HEK293 (cell line): ENCODE measurements around the gene LGSN.

ENCODE experiments used
- CTCF ChIA-PET: fragments of 350-600 bp; formaldehyde crosslinking; extraction: SDS; loops from one replicate; lab custom pipeline; 2021; ENCODE audit warnings: antibody characterized with exemption; lab: Yijun Ruan, JAX
- POLR2A ChIA-PET: fragments of 300-600 bp; formaldehyde crosslinking; extraction: SDS; loops from one replicate; lab custom pipeline; 2020; ENCODE audit warnings: antibody characterized with exemption, inconsistent platforms; lab: Yijun Ruan, JAX
- H3K27ac ChIP-seq: fragments of 200-500 bp; sonication (Bioruptor generic); 2 replicates; pipeline ENCODE4 v1.5.1; 2014; ENCODE audit warnings: low read depth, low read length, control low read depth, inconsistent platforms; ENCODE audit errors: extremely low read depth
- H3K36me3 ChIP-seq, 2 experiments: fragments of 200-500 bp in 1 of 2; sonication (Bioruptor generic) in 1 of 2; 1 replicate in 1 of 2; 2 replicates in 1 of 2; pipeline ENCODE4 v1.5.1; 2014 to 2017; ENCODE audit warnings: inconsistent platforms in 2 of 2, low read length in 2 of 2; ENCODE audit not compliant: control insufficient read depth in 2 of 2, insufficient read depth in 1 of 2
- H3K4me1 ChIP-seq: fragments of 200-500 bp; sonication (Bioruptor generic); 2 replicates; pipeline ENCODE4 v1.5.1; 2014; ENCODE audit warnings: mild to moderate bottlenecking, low read length, inconsistent platforms; ENCODE audit not compliant: control insufficient read depth, insufficient read depth
- H3K4me3 ChIP-seq: 2 replicates; pipeline ENCODE4 v1.5.1; 2011; ENCODE audit warnings: low read depth, mild to moderate bottlenecking, control low read depth, low read length, moderate library complexity
- H3K9me3 ChIP-seq: fragments of 200-500 bp; sonication (Bioruptor generic); 2 replicates; pipeline ENCODE4 v1.5.1; 2014; ENCODE audit warnings: low read depth, low read length, inconsistent platforms; ENCODE audit not compliant: control insufficient read depth, insufficient read depth
- GLIS2 ChIP-seq: fragments of 450-650 bp; formaldehyde crosslinking; IDR thresholded peaks from 2 replicates; pipeline ENCODE4 v1.5.1; 2016; ENCODE audit warnings: missing biosample characterization, missing genetic modification characterization
- MEIS1 ChIP-seq: sonication (generic); formaldehyde crosslinking; IDR thresholded peaks from 2 replicates; pipeline ENCODE4 v1.8.1; 2022; ENCODE audit warnings: missing genetic modification reagents, mild to moderate bottlenecking, borderline replicate concordance
- MZF1 ChIP-seq: fragments of 450-650 bp; formaldehyde crosslinking; IDR thresholded peaks from 2 replicates; pipeline ENCODE4 v1.5.1; 2017; ENCODE audit warnings: missing biosample characterization, missing genetic modification characterization, borderline replicate concordance
- ZNF133 ChIP-seq: fragments of 450-650 bp; formaldehyde crosslinking; IDR thresholded peaks from 2 replicates; pipeline ENCODE4 v1.5.1; 2016; ENCODE audit warnings: missing biosample characterization, missing genetic modification characterization
- ZNF549 ChIP-seq: fragments of 450-650 bp; IDR thresholded peaks from 2 replicates; pipeline ENCODE4 v1.5.1; 2018; ENCODE audit warnings: missing biosample characterization, missing genetic modification characterization, mild to moderate bottlenecking, inconsistent platforms, moderate library complexity
- ZNF670 ChIP-seq: fragments of 450-650 bp; formaldehyde crosslinking; IDR thresholded peaks from 2 replicates; pipeline ENCODE4 v1.5.1; 2016; ENCODE audit warnings: missing biosample characterization, missing genetic modification characterization, low read depth
- ZNF707 ChIP-seq: fragments of 450-650 bp; formaldehyde crosslinking; IDR thresholded peaks from 2 replicates; pipeline ENCODE4 v1.5.1; 2016; ENCODE audit warnings: missing biosample characterization, missing genetic modification characterization
- ZNF792 ChIP-seq: fragments of 450-650 bp; formaldehyde crosslinking; IDR thresholded peaks from 2 replicates; pipeline ENCODE4 v1.5.1; 2016; ENCODE audit warnings: missing biosample characterization, missing genetic modification characterization
- ZSCAN16 ChIP-seq: fragments of 450-650 bp; formaldehyde crosslinking; IDR thresholded peaks from 2 replicates; pipeline ENCODE4 v1.5.1; 2016; ENCODE audit warnings: missing biosample characterization, missing genetic modification characterization
- TF ChIP-seq, protein P1 (sequence below): fragments of 450-650 bp; formaldehyde crosslinking; IDR thresholded peaks from 2 replicates; pipeline ENCODE4 v1.5.1; 2016; ENCODE audit warnings: missing biosample characterization, missing genetic modification characterization
- TF ChIP-seq, protein P2 (sequence below): fragments of 450-650 bp; formaldehyde crosslinking; IDR thresholded peaks from 2 replicates; pipeline ENCODE4 v1.5.1; 2016; ENCODE audit warnings: missing biosample characterization, missing genetic modification characterization
- TF ChIP-seq, protein P3 (sequence below): fragments of 450-650 bp; formaldehyde crosslinking; IDR thresholded peaks from 2 replicates; pipeline ENCODE4 v1.5.1; 2016; ENCODE audit warnings: missing biosample characterization, missing genetic modification characterization, borderline replicate concordance
- TF ChIP-seq, protein P4 (sequence below): fragments of 450-650 bp; formaldehyde crosslinking; IDR thresholded peaks from 2 replicates; pipeline ENCODE4 v1.5.1; 2016; ENCODE audit warnings: missing biosample characterization, missing genetic modification characterization
- TF ChIP-seq, protein P5 (sequence below): fragments of 450-650 bp; formaldehyde crosslinking; IDR thresholded peaks from 2 replicates; pipeline ENCODE4 v1.5.1; 2017; ENCODE audit warnings: missing biosample characterization, missing genetic modification characterization
- TF ChIP-seq, protein P6 (sequence below): fragments of 450-650 bp; formaldehyde crosslinking; IDR thresholded peaks from 2 replicates; pipeline ENCODE4 v1.5.1; 2017; ENCODE audit warnings: missing biosample characterization, missing genetic modification characterization

The LGSN gene

DNA sequence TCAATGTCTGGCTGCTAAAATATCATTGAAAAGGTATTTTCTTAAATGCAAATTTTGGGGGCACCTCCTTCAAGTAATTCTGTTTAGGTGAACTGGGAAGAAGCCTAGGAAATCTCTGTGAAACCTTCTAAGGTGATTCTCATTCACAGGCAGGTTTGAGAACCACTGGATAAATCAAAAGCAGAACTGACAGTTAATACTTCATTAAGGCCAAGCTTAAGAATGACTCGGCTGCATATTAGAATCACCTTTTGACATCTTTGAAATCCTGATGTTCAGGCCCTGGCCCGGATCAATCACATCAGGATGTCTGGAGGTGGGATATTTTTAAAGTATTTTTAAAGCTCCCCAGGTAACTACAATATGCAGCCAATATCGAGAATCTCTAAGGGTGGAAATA, 58.0 kb downstream of the LGSN start:
- TF ChIP-seq MEIS1 (CRISPR knock-in tag): no peak
- no peak for TF ChIP-seq MZF1
- TF ChIP-seq, protein P1, sequence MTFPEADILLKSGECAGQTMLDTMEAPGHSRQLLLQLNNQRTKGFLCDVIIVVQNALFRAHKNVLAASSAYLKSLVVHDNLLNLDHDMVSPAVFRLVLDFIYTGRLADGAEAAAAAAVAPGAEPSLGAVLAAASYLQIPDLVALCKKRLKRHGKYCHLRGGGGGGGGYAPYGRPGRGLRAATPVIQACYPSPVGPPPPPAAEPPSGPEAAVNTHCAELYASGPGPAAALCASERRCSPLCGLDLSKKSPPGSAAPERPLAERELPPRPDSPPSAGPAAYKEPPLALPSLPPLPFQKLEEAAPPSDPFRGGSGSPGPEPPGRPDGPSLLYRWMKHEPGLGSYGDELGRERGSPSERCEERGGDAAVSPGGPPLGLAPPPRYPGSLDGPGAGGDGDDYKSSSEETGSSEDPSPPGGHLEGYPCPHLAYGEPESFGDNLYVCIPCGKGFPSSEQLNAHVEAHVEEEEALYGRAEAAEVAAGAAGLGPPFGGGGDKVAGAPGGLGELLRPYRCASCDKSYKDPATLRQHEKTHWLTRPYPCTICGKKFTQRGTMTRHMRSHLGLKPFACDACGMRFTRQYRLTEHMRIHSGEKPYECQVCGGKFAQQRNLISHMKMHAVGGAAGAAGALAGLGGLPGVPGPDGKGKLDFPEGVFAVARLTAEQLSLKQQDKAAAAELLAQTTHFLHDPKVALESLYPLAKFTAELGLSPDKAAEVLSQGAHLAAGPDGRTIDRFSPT (tag by site-specific recombination): no peak
- TF ChIP-seq ZNF549 (tag by site-specific recombination): no peak
- H3K9me3 ChIP-seq: no peaks in the 10 kb centered on the region
- no peak overlapping the region for H3K4me3 ChIP-seq
- H3K4me1 ChIP-seq: peaks cover 5% of the 10 kb centered on the region; the same call in 1 of the 2 replicates
- ChIA-PET POLR2A (no interaction called here), CTCF (interaction anchor here (1.0 to 1.9 kb wide), 2 partner anchors 10 kb away, joined by 4 to 8 read pairs; no protein-coding TSS in a partner anchor)
- H3K36me3 ChIP-seq: no peaks in the 10 kb centered on the region
- no peak overlapping the region for H3K27ac ChIP-seq

DNA sequence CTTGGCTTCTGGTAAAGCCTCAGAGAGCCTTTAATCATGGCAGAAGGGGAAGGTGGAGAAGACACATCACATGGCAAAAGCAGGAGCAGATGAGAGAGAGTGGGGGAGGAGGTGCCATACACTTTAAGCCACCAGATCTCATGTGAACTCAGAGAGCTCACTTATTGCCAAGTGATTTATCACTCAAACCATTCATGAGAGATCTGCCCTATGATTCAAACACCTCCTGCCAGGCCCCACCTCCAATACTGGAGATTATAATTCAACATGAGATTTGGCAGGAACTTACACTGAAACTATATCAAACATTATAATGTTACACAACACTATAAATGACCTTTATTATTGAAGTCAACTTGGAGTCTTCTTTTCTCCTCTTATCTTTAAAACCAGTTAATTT, 60.6 kb downstream of the LGSN start:
- Histone ChIP-seq H3K4me1 (peaks cover 5% of the 10 kb centered on the region; the same call in 1 of the 2 replicates), H3K4me3 (no peak overlapping the region), H3K36me3 (no peaks in the 10 kb centered on the region), H3K9me3 (no peaks in the 10 kb centered on the region), H3K27ac (no peak overlapping the region)
- TF ChIP-seq, protein P2, sequence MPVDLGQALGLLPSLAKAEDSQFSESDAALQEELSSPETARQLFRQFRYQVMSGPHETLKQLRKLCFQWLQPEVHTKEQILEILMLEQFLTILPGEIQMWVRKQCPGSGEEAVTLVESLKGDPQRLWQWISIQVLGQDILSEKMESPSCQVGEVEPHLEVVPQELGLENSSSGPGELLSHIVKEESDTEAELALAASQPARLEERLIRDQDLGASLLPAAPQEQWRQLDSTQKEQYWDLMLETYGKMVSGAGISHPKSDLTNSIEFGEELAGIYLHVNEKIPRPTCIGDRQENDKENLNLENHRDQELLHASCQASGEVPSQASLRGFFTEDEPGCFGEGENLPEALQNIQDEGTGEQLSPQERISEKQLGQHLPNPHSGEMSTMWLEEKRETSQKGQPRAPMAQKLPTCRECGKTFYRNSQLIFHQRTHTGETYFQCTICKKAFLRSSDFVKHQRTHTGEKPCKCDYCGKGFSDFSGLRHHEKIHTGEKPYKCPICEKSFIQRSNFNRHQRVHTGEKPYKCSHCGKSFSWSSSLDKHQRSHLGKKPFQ (tag by site-specific recombination): no peak
- TF ChIP-seq, protein P3, sequence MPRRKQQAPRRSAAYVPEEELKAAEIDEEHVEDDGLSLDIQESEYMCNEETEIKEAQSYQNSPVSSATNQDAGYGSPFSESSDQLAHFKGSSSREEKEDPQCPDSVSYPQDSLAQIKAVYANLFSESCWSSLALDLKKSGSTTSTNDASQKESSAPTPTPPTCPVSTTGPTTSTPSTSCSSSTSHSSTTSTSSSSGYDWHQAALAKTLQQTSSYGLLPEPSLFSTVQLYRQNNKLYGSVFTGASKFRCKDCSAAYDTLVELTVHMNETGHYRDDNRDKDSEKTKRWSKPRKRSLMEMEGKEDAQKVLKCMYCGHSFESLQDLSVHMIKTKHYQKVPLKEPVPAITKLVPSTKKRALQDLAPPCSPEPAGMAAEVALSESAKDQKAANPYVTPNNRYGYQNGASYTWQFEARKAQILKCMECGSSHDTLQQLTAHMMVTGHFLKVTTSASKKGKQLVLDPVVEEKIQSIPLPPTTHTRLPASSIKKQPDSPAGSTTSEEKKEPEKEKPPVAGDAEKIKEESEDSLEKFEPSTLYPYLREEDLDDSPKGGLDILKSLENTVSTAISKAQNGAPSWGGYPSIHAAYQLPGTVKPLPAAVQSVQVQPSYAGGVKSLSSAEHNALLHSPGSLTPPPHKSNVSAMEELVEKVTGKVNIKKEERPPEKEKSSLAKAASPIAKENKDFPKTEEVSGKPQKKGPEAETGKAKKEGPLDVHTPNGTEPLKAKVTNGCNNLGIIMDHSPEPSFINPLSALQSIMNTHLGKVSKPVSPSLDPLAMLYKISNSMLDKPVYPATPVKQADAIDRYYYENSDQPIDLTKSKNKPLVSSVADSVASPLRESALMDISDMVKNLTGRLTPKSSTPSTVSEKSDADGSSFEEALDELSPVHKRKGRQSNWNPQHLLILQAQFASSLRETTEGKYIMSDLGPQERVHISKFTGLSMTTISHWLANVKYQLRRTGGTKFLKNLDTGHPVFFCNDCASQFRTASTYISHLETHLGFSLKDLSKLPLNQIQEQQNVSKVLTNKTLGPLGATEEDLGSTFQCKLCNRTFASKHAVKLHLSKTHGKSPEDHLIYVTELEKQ (tag by site-specific recombination): no peak
- TF ChIP-seq ZSCAN16: no peak
- POLR2A ChIA-PET: no interaction called here
- CTCF ChIA-PET: interaction anchor here (1.3 to 1.6 kb wide), 2 partner anchors 9 to 13 kb away, joined by 6 to 9 read pairs; no protein-coding TSS in a partner anchor

DNA sequence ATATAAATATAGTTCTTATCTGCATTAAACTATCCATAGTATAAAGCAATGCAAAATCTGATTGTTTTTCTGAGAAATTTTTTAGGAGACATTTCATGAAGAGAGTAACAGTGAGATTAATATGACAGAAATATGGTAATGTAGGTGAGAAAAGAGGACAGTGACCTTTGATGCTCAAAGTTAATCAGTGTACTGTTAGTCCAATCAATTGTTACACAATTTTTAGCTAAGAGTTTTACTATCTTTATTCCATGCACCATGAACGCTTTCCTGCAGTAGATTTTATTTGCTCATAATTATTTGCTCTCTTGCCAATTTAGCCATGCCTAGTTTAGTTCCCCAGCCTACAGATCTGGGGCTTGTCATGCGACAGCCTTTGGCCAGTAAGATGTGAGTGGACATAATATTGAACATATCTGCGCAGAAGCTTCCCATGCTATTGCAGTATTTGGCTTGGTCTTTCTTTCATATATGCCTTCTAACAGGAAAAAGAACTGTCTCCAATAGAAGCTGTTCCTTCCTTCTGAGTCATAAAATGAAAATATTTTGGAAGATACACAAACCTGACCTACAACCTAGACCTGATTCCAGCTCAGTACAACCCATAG, 69.8 kb downstream of the LGSN start:
- Histone ChIP-seq H3K36me3 (no peaks in the 10 kb centered on the region), H3K27ac (no peak overlapping the region), H3K4me3 (no peak overlapping the region), H3K4me1 (no peaks in the 10 kb centered on the region), H3K9me3 (no peaks in the 10 kb centered on the region)
- POLR2A ChIA-PET: no interaction called here
- CTCF ChIA-PET: interaction anchor here (0.5 to 1.5 kb wide), 2 partner anchors 9 to 516 kb away, joined by 3 to 6 read pairs; no protein-coding TSS in a partner anchor
- TF ChIP-seq, protein P4, sequence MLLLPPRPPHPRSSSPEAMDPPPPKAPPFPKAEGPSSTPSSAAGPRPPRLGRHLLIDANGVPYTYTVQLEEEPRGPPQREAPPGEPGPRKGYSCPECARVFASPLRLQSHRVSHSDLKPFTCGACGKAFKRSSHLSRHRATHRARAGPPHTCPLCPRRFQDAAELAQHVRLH: no peak
- TF ChIP-seq, protein P5, sequence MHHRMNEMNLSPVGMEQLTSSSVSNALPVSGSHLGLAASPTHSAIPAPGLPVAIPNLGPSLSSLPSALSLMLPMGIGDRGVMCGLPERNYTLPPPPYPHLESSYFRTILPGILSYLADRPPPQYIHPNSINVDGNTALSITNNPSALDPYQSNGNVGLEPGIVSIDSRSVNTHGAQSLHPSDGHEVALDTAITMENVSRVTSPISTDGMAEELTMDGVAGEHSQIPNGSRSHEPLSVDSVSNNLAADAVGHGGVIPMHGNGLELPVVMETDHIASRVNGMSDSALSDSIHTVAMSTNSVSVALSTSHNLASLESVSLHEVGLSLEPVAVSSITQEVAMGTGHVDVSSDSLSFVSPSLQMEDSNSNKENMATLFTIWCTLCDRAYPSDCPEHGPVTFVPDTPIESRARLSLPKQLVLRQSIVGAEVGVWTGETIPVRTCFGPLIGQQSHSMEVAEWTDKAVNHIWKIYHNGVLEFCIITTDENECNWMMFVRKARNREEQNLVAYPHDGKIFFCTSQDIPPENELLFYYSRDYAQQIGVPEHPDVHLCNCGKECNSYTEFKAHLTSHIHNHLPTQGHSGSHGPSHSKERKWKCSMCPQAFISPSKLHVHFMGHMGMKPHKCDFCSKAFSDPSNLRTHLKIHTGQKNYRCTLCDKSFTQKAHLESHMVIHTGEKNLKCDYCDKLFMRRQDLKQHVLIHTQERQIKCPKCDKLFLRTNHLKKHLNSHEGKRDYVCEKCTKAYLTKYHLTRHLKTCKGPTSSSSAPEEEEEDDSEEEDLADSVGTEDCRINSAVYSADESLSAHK (tag by site-specific recombination): no peak
- TF ChIP-seq GLIS2 (tag by site-specific recombination): no peak
- TF ChIP-seq, protein P2 (tag by site-specific recombination): no peak
- no peak for TF ChIP-seq ZNF707 (tag by site-specific recombination)
- TF ChIP-seq ZNF133 (tag by site-specific recombination): no peak
- no peak for TF ChIP-seq ZNF792 (tag by site-specific recombination)
- TF ChIP-seq ZNF670 (tag by site-specific recombination): no peak
- TF ChIP-seq, protein P6, sequence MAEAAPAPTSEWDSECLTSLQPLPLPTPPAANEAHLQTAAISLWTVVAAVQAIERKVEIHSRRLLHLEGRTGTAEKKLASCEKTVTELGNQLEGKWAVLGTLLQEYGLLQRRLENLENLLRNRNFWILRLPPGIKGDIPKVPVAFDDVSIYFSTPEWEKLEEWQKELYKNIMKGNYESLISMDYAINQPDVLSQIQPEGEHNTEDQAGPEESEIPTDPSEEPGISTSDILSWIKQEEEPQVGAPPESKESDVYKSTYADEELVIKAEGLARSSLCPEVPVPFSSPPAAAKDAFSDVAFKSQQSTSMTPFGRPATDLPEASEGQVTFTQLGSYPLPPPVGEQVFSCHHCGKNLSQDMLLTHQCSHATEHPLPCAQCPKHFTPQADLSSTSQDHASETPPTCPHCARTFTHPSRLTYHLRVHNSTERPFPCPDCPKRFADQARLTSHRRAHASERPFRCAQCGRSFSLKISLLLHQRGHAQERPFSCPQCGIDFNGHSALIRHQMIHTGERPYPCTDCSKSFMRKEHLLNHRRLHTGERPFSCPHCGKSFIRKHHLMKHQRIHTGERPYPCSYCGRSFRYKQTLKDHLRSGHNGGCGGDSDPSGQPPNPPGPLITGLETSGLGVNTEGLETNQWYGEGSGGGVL (tag by site-specific recombination): no peak
